ENCODE measurements around the gene DLD.

Gene DLD

GRCh38 chr7:107900496-107901015 lies 9.6 kb downstream of the DLD start:
- no peak for DNase-seq (ENCODE audit: low read depth in 2 of 2)
- no peak overlapping the region for H3K4me3 ChIP-seq (replicated peaks in 1 of 2; ENCODE audit: low read depth in 2 of 2, low read length in 2 of 2)
- TF ChIP-seq, protein P1, sequence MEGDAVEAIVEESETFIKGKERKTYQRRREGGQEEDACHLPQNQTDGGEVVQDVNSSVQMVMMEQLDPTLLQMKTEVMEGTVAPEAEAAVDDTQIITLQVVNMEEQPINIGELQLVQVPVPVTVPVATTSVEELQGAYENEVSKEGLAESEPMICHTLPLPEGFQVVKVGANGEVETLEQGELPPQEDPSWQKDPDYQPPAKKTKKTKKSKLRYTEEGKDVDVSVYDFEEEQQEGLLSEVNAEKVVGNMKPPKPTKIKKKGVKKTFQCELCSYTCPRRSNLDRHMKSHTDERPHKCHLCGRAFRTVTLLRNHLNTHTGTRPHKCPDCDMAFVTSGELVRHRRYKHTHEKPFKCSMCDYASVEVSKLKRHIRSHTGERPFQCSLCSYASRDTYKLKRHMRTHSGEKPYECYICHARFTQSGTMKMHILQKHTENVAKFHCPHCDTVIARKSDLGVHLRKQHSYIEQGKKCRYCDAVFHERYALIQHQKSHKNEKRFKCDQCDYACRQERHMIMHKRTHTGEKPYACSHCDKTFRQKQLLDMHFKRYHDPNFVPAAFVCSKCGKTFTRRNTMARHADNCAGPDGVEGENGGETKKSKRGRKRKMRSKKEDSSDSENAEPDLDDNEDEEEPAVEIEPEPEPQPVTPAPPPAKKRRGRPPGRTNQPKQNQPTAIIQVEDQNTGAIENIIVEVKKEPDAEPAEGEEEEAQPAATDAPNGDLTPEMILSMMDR (IDR thresholded peaks at IDR 0.05; ENCODE audit: low read depth, low read length): no peak

- no peak overlapping the region for H3K4me3 ChIP-seq (replicated peaks in 1 of 2; ENCODE audit: low read depth in 2 of 2, low read length in 2 of 2)
- TF ChIP-seq, protein P1 (IDR thresholded peaks at IDR 0.05; ENCODE audit: low read depth, low read length): no peak
- DNase-seq (ENCODE audit: low read depth in 2 of 2): peak in 1 of 2 donors; percentile 32
These were observed 11.4 kb downstream of the DLD start for GRCh38 chr7:107902381-107902780.

DNA sequence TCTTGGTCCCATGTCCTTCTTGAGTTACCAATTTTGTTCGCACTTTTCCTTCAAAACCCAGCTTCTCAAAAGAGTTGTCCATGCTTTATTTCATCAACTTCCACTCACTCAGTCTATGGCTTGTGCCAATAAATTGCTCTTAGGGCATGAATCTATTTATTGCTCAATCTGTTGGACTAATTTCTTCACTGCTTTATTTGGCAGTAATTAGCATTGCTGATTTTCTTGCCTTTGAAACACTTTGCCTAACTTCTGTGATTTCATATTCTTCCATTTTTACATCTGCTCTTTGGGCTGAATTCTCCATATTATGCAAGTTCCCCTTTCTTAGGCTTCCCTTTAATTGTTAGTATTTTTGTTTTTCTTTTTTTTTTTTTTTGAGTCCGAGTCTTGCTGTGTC lies 16.8 kb downstream of the DLD start:
- TF ChIP-seq, protein P1 (IDR thresholded peaks at IDR 0.05; ENCODE audit: low read depth, low read length): no peak
- peak in 1 of 2 donors; percentile 50 for DNase-seq (ENCODE audit: low read depth in 2 of 2)
- H3K4me3 ChIP-seq (replicated peaks in 1 of 2; ENCODE audit: low read depth in 2 of 2, low read length in 2 of 2): no peak overlapping the region

DNA sequence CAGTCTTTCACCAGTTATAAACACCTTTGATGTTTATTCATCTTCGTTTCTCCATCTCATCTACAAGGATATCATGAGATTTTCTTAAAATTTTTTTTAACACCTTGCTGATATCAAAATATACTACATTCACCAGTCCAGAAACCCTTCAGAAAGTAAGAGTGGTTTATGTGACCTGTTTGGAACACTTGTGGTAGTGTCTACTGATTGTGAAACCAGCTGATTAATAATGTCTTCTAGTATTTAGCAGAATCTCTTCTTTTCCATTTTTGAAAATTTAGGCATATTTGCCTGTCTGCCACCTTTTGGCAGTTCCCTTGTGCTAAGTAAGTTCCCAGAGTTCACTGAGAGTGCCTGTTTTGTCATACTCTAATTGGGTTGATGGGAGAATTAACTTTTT lies 18.5 kb downstream of the DLD start:
- TF ChIP-seq, protein P1 (IDR thresholded peaks at IDR 0.05; ENCODE audit: low read depth, low read length): no peak
- DNase-seq (ENCODE audit: low read depth in 2 of 2): no peak
- no peak overlapping the region for H3K4me3 ChIP-seq (replicated peaks in 1 of 2; ENCODE audit: low read depth in 2 of 2, low read length in 2 of 2)

DNA sequence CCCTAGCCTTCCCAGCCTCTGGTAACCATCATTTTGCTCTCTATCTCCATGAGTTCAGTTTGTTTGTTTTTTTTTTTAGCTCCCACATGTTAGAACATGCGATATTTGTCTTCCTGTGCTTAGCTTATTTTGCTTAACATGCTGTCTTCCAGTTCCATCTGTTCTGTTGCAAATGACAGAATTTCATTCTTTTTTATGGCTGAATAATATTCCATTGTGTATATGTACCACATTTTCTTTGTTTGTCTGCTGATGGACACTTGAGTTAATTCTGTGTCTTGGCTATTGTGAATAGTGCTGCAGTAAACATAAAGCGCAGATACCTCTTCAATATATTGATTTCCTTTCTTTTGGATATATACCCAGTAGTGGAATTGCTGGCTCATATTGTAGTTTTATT lies 21.0 kb downstream of the DLD start:
- DNase-seq (ENCODE audit: low read depth in 2 of 2): no peak
- TF ChIP-seq, protein P1 (IDR thresholded peaks at IDR 0.05; ENCODE audit: low read depth, low read length): no peak
- no peak overlapping the region for H3K4me3 ChIP-seq (replicated peaks in 1 of 2; ENCODE audit: low read depth in 2 of 2, low read length in 2 of 2)

DNA sequence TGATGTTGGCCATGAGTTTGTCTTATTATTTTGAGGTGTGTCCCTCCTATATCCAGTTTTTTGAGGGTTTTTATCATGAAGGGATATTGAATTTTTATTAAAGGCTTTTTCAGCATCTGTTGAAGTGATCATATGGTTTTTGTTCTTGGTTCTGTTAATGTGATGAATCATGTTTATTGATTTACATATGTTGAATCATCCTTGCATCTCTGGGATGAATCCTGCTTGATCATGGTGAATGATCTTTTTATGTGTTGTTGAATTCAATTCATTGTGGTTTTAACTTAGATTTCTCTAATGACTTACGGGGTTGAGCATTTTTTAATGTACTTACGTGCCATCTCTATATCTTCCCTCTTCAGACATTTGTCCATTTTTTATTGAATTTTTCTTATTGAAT lies 22.9 kb downstream of the DLD start:
- no peak overlapping the region for H3K4me3 ChIP-seq (replicated peaks in 1 of 2; ENCODE audit: low read depth in 2 of 2, low read length in 2 of 2)
- TF ChIP-seq, protein P1 (IDR thresholded peaks at IDR 0.05; ENCODE audit: low read depth, low read length): no peak
- DNase-seq (ENCODE audit: low read depth in 2 of 2): no peak

DNA sequence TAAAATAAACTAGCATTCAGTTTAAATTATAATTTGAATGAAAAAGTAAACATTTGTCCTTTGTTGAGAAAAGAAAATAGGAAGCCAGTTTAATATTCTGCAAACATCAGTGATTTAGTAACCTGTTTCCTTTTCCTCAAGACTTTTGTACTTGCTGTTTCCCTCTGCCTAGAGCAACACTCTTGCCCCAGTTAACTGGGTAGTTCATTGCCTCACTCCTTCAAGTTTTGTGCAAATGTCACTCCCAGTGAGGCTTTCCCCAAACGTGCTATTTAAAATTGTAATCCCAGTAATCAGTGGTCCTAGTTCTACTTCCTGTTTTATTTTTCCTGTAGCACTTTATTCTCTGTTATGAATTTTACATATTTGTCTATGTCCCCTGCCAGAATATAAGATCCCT lies 23.8 kb downstream of the DLD start:
- TF ChIP-seq, protein P1 (IDR thresholded peaks at IDR 0.05; ENCODE audit: low read depth, low read length): no peak
- no peak overlapping the region for H3K4me3 ChIP-seq (replicated peaks in 1 of 2; ENCODE audit: low read depth in 2 of 2, low read length in 2 of 2)
- DNase-seq (ENCODE audit: low read depth in 2 of 2): no peak

All from cardiac fibroblast (primary cell).